Right lobe of liver (tissue), 6 donors: ENCODE data around the gene SEMA4C. TPM values are rescaled to one million over a fixed set of nuclear protein-coding genes. Genes with fewer than 3 reads are reported as not detected.

Experiments used
- ATAC-seq, 4 donors: fragments of 200-7000 bp; cut with Tn5 transposase; one replicate each; pipeline ENCODE4 v1.9.1; 2020; ENCODE audit warnings: mild to moderate bottlenecking in 4 of 4, moderate library complexity in 4 of 4
- DNase-seq, 3 donors: peaks; one replicate each; pipeline ENCODE4 v3.0.0-alpha.2; 2020
- H3K27ac ChIP-seq, 3 donors: fragments of 200-600 bp; one replicate each; pipeline ENCODE4 v1.8.0; 2022
- H3K27me3 ChIP-seq, 2 donors: fragments of 200-600 bp; one replicate each; pipeline ENCODE4 v1.8.0; 2022
- H3K36me3 ChIP-seq, 4 donors: fragments of 200-600 bp; sonication (generic) in 1 of 4; one replicate each; pipeline versions ENCODE4 v1.5.1 to v1.8.0; 2017 to 2022; ENCODE audit warnings: control low read depth in 1 of 4
- H3K4me1 ChIP-seq, 4 donors: fragments of 200-600 bp; sonication (generic) in 1 of 4; one replicate each; pipeline versions ENCODE4 v1.5.1 to v1.8.0; 2017 to 2022; ENCODE audit warnings: control low read depth in 1 of 4
- H3K4me3 ChIP-seq, 3 donors: fragments of 200-600 bp; one replicate each; pipeline ENCODE4 v1.8.0; 2022
- H3K9me3 ChIP-seq, 4 donors: fragments of 200-600 bp; sonication (generic) in 1 of 4; one replicate each; pipeline versions ENCODE4 v1.5.1 to v1.8.0; 2017 to 2022; ENCODE audit warnings: control low read depth in 1 of 4
- CTCF ChIP-seq, 4 donors: fragments of 200-600 bp in 3 of 4; fragments of 450-650 bp in 1 of 4; IDR thresholded peaks; one replicate each; pipeline versions ENCODE4 v1.5.1 to v1.8.0; 2016 to 2022; ENCODE audit warnings: antibody characterized with exemption in 4 of 4, mild to moderate bottlenecking in 2 of 4
- POLR2A ChIP-seq: fragments of 450-650 bp; IDR thresholded peaks from one replicate; pipeline ENCODE4 v1.6.1; 2017; ENCODE audit warnings: antibody characterized with exemption, mild to moderate bottlenecking
- WGBS: methylation state at CpG from one replicate; pipeline ENCODE4 v1.1.6; 2018; ENCODE audit warnings: low coverage, low lambda C conversion rate; ENCODE audit not compliant: insufficient coverage; ENCODE audit errors: missing lambda C conversion rate; 5-methylcytosine and 5-hydroxymethylcytosine counted together
- intact Hi-C, 2 donors: fragments of 100-400 bp; cut with DNase I; formaldehyde crosslinking; loops; one replicate each; pipeline versions ENCODE4 v1.11.2 to v1.14.1; 2022
- total RNA-seq, 6 experiments: library from RNA; depleted of rRNA in 2 of 6; stranded (reverse); fragments of >200 nt in 2 of 6; fragmentation: NEBNext Ultra II Directional in 3 of 6; extraction: Animal tissue kit (Norgen Biotek cat#: 25700) in 3 of 6; gene quantifications; one replicate each; pipeline versions ENCODE4 v1.1.0 to v1.2.4, GENCODE V29; 2016 to 2023
- donor health status: DM: no; HTN: yes; CAD: no.
- donor health status: DM: no; HTN: no; CAD: no.
- donor health status: DM: no; HTN: no; CAD: no.
- donor health status: DM: no; HTN: yes; CAD: no.
- donor health status: DM: no; HTN: yes; CAD: no.

Gene SEMA4C
- total RNA-seq, 6 experiments from 2014 or later: 11.9 to 18.9 (median 12.6) TPM

GRCh38 chr2:96842600-96842999 lies 27.3 kb downstream of the SEMA4C start:
- Histone ChIP-seq H3K4me1 (peaks cover 0 to 2% (median under 1%) of the 10 kb centered on the region in 4 donors), H3K9me3 (no peaks in the 10 kb centered on the region), H3K27me3 (no peaks in the 10 kb centered on the region), H3K4me3 (no peak overlapping the region), H3K27ac (no peak overlapping the region), H3K36me3 (peaks cover 0 to 16% (median 3%) of the 10 kb centered on the region in 4 donors)
- no peak for DNase-seq
- 70% methylated on average over 2 of the region's 7 CpGs for WGBS
- intact Hi-C loops: no loop called here
- ATAC-seq: peak in 3 of 4 donors; percentile 18 to 34 (median 23)
- no peak for TF ChIP-seq POLR2A
- no peak for TF ChIP-seq CTCF (IDR thresholded peaks at IDR 0.05)

- Histone ChIP-seq H3K4me3 (no peak overlapping the region), H3K27me3 (no peaks in the 10 kb centered on the region), H3K4me1 (no peaks in the 10 kb centered on the region), H3K27ac (no peak overlapping the region), H3K9me3 (no peaks in the 10 kb centered on the region), H3K36me3 (peaks cover 0 to 20% (median 3%) of the 10 kb centered on the region in 4 donors)
- ATAC-seq (no peak), DNase-seq (no peak)
- intact Hi-C loops: no loop called here
- TF ChIP-seq CTCF (IDR thresholded peaks at IDR 0.05) (no peak), POLR2A (no peak)
- 93% methylated on average over 11 of the region's 16 CpGs for WGBS
These were observed 28.0 kb downstream of the SEMA4C start for GRCh38 chr2:96841701-96842495.

- H3K4me3 ChIP-seq: no peak overlapping the region
- no peak overlapping the region for H3K27ac ChIP-seq
- H3K27me3 ChIP-seq: no peaks in the 10 kb centered on the region
- no peaks in the 10 kb centered on the region for H3K9me3 ChIP-seq
- DNase-seq (no peak), ATAC-seq (peak in 2 of 4 donors; percentile 2 to 5)
- H3K4me1 ChIP-seq: no peaks in the 10 kb centered on the region
- intact Hi-C loops: no loop called here
- peaks cover 0 to 10% (median 0%) of the 10 kb centered on the region in 4 donors for H3K36me3 ChIP-seq
- TF ChIP-seq POLR2A: no peak
- no peak for TF ChIP-seq CTCF (IDR thresholded peaks at IDR 0.05)
- 78% methylated on average over 6 of the region's 37 CpGs for WGBS
These were observed 29.7 kb downstream of the SEMA4C start for GRCh38 chr2:96839875-96840850.

- WGBS: 40% methylated on average over 1 of the region's 42 CpGs
- Histone ChIP-seq H3K27me3 (no peaks in the 10 kb centered on the region), H3K9me3 (no peaks in the 10 kb centered on the region), H3K4me3 (no peak overlapping the region), H3K4me1 (peaks cover 0 to under 1% (median 0%) of the 10 kb centered on the region in 4 donors), H3K27ac (no peak overlapping the region), H3K36me3 (peaks cover 0 to 10% (median 3%) of the 10 kb centered on the region in 4 donors)
- intact Hi-C loops: no loop called here
- TF ChIP-seq CTCF (IDR thresholded peaks at IDR 0.05) (no peak), POLR2A (no peak)
- DNase-seq (peak in 1 of 3 donors; percentile 66), ATAC-seq (peak; percentile 42 to 66 (median 50))
These were observed 30.5 kb downstream of the SEMA4C start for GRCh38 chr2:96839293-96839874.
